HCT116 (cell line): Measurements from ENCODE around the gene ASB11. TPM values are rescaled to one million over a fixed set of nuclear protein-coding genes. Genes with fewer than 3 reads are reported as not detected.

Source experiments
- ATAC-seq: fragments of 200-7000 bp; cut with Tn5 transposase; 2 replicates; pipeline ENCODE4 v1.9.1; 2020; ENCODE audit warnings: mild to moderate bottlenecking, moderate library complexity
- BruUV-seq: library from RNA; stranded (reverse); fragments of 400-500 nt; replicated peaks from 2 replicates; lab custom pipeline; 2021; lab: Mats Ljungman, UMichigan
- CTCF ChIA-PET: fragments of 300-600 bp; sonication (Branson Sonifier 250); formaldehyde crosslinking; loops from one replicate; lab custom pipeline; 2021; ENCODE audit warnings: antibody characterized with exemption; lab: Charles Lee
- POLR2A ChIA-PET: fragments of 300-600, 350-600 bp; sonication (Branson Sonifier 250); formaldehyde crosslinking; loops from one replicate; lab custom pipeline; 2021; ENCODE audit warnings: antibody characterized with exemption; lab: Charles Lee
- RAD21 ChIA-PET, 2 experiments: fragments of 300-600 bp; sonication (Branson Sonifier 250); formaldehyde crosslinking; loops; one replicate each; lab custom pipeline; 2023; ENCODE audit warnings: low total read pairs in 2 of 2; ENCODE audit not compliant: uncharacterized antibody in 2 of 2, unreplicated experiment in 2 of 2, low non-redundant PET in 1 of 2; lab: Charles Lee
- DNase-seq: peaks from one replicate; pipeline ENCODE4 v3.0.0-alpha.2; 2010; ENCODE audit warnings: low read depth, low spot score
- H2AFZ ChIP-seq: fragments of 200-600 bp; shearing (Covaris generic), sonication (generic); 2 replicates; pipeline ENCODE4 v1.6.1; 2017; ENCODE audit warnings: low read depth, mixed run types, mixed read lengths, antibody characterized with exemption, low read length; ENCODE audit not compliant: poor library complexity, severe bottlenecking
- H3K27ac ChIP-seq: 2 replicates; pipeline ENCODE4 v1.5.1; 2012; ENCODE audit warnings: low read depth, low read length
- H3K27me3 ChIP-seq: fragments of 200-600 bp; sonication (generic); 2 replicates; pipeline ENCODE4 v1.6.1; 2016; ENCODE audit warnings: mixed run types, low read length, mixed read lengths; ENCODE audit not compliant: insufficient read depth
- H3K36me3 ChIP-seq, 2 experiments: fragments of 200-500 bp in 1 of 2; fragments of 200-600 bp in 1 of 2; sonication (Bioruptor generic) in 1 of 2; sonication (generic) in 1 of 2; 2 replicates each; pipeline versions ENCODE4 v1.5.1 to v1.6.1; 2014 to 2016; ENCODE audit warnings: low read length in 2 of 2, inconsistent platforms in 1 of 2, mixed read lengths in 1 of 2, mixed run types in 1 of 2; ENCODE audit not compliant: insufficient read depth in 2 of 2, control insufficient read depth in 1 of 2
- H3K4me1 ChIP-seq, 2 experiments: fragments of 200-600 bp in 1 of 2; sonication (generic) in 1 of 2; 2 replicates each; pipeline versions ENCODE4 v1.5.1 to v1.6.1; 2012 to 2017; ENCODE audit warnings: low read length in 2 of 2, inconsistent platforms in 1 of 2, mild to moderate bottlenecking in 1 of 2, mixed read lengths in 1 of 2, mixed run types in 1 of 2, moderate library complexity in 1 of 2; ENCODE audit not compliant: insufficient read depth in 2 of 2, control insufficient read depth in 1 of 2
- H3K4me2 ChIP-seq: fragments of 200-600 bp; sonication (generic); 2 replicates; pipeline ENCODE4 v1.6.1; 2017; ENCODE audit warnings: mixed run types, low read length, mixed read lengths
- H3K4me3 ChIP-seq, 2 experiments: fragments of 200-600 bp in 1 of 2; sonication (generic) in 1 of 2; replicated peaks in 1 of 2; 2 replicates each; pipeline ENCODE4 v1.5.1; 2011 to 2016; ENCODE audit warnings: low read length in 2 of 2, control low read depth in 1 of 2, low read depth in 1 of 2, mild to moderate bottlenecking in 1 of 2, mixed read lengths in 1 of 2, mixed run types in 1 of 2
- H3K79me2 ChIP-seq: fragments of 200-600 bp; sonication (generic); 2 replicates; pipeline ENCODE4 v1.6.1; 2017; ENCODE audit warnings: mild to moderate bottlenecking, mixed run types, low read length, moderate library complexity, mixed read lengths; ENCODE audit not compliant: insufficient read depth
- H3K9ac ChIP-seq: fragments of 200-600 bp; sonication (generic); 2 replicates; pipeline ENCODE4 v1.6.1; 2016; ENCODE audit warnings: low read length, mixed read lengths
- H3K9me2 ChIP-seq: fragments of 200-600 bp; sonication (generic), shearing (Covaris generic); 2 replicates; pipeline ENCODE4 v1.6.1; 2017; ENCODE audit warnings: mixed run types, mild to moderate bottlenecking, moderate library complexity; ENCODE audit not compliant: insufficient read depth
- H3K9me3 ChIP-seq, 2 experiments: fragments of 200-500 bp in 1 of 2; fragments of 200-600 bp in 1 of 2; sonication (Bioruptor generic) in 1 of 2; sonication (generic) in 1 of 2; 2 replicates each; pipeline ENCODE4 v1.6.1; 2014 to 2017; ENCODE audit warnings: low read length in 2 of 2, mixed read lengths in 2 of 2, inconsistent platforms in 1 of 2, low read depth in 1 of 2, mild to moderate bottlenecking in 1 of 2, mixed run types in 1 of 2, moderate library complexity in 1 of 2; ENCODE audit not compliant: control insufficient read depth in 1 of 2, insufficient read depth in 1 of 2
- H4K20me1 ChIP-seq: fragments of 200-600 bp; sonication (generic), shearing (Covaris generic); 2 replicates; pipeline ENCODE4 v1.6.1; 2017; ENCODE audit warnings: mixed run types, mild to moderate bottlenecking, moderate library complexity; ENCODE audit not compliant: insufficient read depth
- CTCF ChIP-seq, 3 experiments: fragments of 200-600 bp in 1 of 3; sonication (generic) in 1 of 3; IDR thresholded peaks in 2 of 3; conservative IDR thresholded peaks in 1 of 3; 2 replicates each; pipeline ENCODE4 v1.5.1; 2012 to 2017; ENCODE audit warnings: low read depth in 2 of 3, low read length in 2 of 3, antibody characterized with exemption in 1 of 3, borderline replicate concordance in 1 of 3, control low read depth in 1 of 3, mild to moderate bottlenecking in 1 of 3, mixed read lengths in 1 of 3, mixed run types in 1 of 3, moderate library complexity in 1 of 3; ENCODE audit not compliant: insufficient read depth in 1 of 3
- EGR1 ChIP-seq: IDR thresholded peaks from 2 replicates; pipeline ENCODE4 v1.6.1; 2012; ENCODE audit warnings: low read depth
- ELF1 ChIP-seq: IDR thresholded peaks from 2 replicates; pipeline ENCODE4 v1.6.1; 2012; ENCODE audit warnings: low read depth, borderline replicate concordance
- EZH2 ChIP-seq: fragments of 200-600 bp; sonication (generic); IDR thresholded peaks from 2 replicates; pipeline ENCODE4 v1.6.1; 2017; ENCODE audit warnings: antibody characterized with exemption, mixed run types
- EZH2phosphoT487 ChIP-seq: fragments of 200-600 bp; IDR thresholded peaks from 2 replicates; pipeline ENCODE4 v1.6.1; 2018; ENCODE audit warnings: antibody characterized with exemption, borderline replicate concordance
- JUND ChIP-seq: IDR thresholded peaks from 2 replicates; pipeline ENCODE4 v1.6.1; 2012
- MAX ChIP-seq: IDR thresholded peaks from 2 replicates; pipeline ENCODE4 v1.6.1; 2012
- POLR2AphosphoS5 ChIP-seq: IDR thresholded peaks from 2 replicates; pipeline ENCODE4 v1.6.1; 2011; ENCODE audit warnings: mild to moderate bottlenecking, low read depth, low read length, moderate library complexity
- SIN3A ChIP-seq: IDR thresholded peaks from 2 replicates; pipeline ENCODE4 v1.6.1; 2012; ENCODE audit warnings: low read depth
- SP1 ChIP-seq: IDR thresholded peaks from 2 replicates; pipeline ENCODE4 v1.6.1; 2012; ENCODE audit warnings: low read depth
- TCF7L2 ChIP-seq: IDR thresholded peaks from 2 replicates; pipeline ENCODE4 v1.7.0; 2011; ENCODE audit warnings: borderline replicate concordance, inconsistent platforms; ENCODE audit not compliant: insufficient read depth, insufficient read length; ENCODE audit errors: extremely low read depth
- YY1 ChIP-seq: IDR thresholded peaks from 2 replicates; pipeline ENCODE4 v1.6.1; 2011; ENCODE audit warnings: low read length, low read depth, moderate library complexity, mild to moderate bottlenecking; ENCODE audit not compliant: insufficient replicate concordance; ENCODE audit errors: extremely low read depth
- ZBTB33 ChIP-seq: IDR thresholded peaks from 2 replicates; pipeline ENCODE4 v1.6.1; 2011; ENCODE audit warnings: mild to moderate bottlenecking, low read length, moderate library complexity; ENCODE audit not compliant: insufficient replicate concordance; ENCODE audit errors: extremely low read depth
- ZNF274 ChIP-seq: fragments of 200-500 bp; sonication (Bioruptor generic); IDR thresholded peaks from 2 replicates; pipeline ENCODE4 v1.6.1; 2014; ENCODE audit warnings: mild to moderate bottlenecking, low read depth, low read length, inconsistent platforms
- intact Hi-C: fragments of 100-400 bp; cut with micrococcal nuclease; formaldehyde crosslinking; loops from 2 replicates; pipeline ENCODE4 v1.10.0; 2022
- total RNA-seq: library from RNA; stranded (reverse); gene quantifications from one replicate; pipeline ENCODE4 v1.2.1, GENCODE V29; 2021; ENCODE audit not compliant: unreplicated experiment

Gene ASB11
- total RNA-seq, 1 experiment from 2014 or later = not detected

DNA sequence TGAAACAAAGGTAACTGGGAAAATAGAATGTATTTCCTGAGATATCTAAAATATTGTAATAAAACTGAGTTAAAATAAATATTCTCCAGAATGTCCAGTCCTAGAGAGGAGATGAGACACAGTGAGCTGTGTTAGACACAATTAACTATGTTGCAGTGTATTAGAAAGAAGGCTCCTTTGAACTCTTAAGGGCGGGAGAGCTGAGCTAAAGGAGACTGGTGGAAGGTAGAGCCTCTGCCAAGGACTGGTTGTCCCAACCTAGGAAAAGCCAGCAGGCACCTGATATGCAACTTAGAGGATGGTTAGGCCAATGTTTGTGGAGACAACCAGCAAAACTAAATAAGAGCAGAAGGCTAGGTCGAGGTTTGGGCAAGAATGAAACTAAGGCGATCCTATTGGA is 4.3 kb downstream of the ASB11 start:
- TF ChIP-seq SIN3A (no peak), CTCF (IDR thresholded peaks at IDR 0.05 in 2 of 3, conservative IDR thresholded peaks at IDR 0.05 in 1 of 3; ENCODE audit: borderline replicate concordance in 1 of 3, insufficient read depth in 1 of 3, low read depth in 2 of 3, low read length in 2 of 3) (no peak), EGR1 (no peak)
- Histone ChIP-seq H3K27me3 (no peaks in the 10 kb centered on the region), H3K4me2 (no peak overlapping the region), H3K4me3 (no peak overlapping the region), H4K20me1 (no peaks in the 10 kb centered on the region), H2AFZ (no peak overlapping the region), H3K36me3 (no peaks in the 10 kb centered on the region), H3K9me2 (no peaks in the 10 kb centered on the region), H3K79me2 (no peaks in the 10 kb centered on the region), H3K9me3 (no peaks in the 10 kb centered on the region), H3K27ac (no peak overlapping the region), H3K9ac (no peak overlapping the region), H3K4me1 (no peaks in the 10 kb centered on the region)
- no peak for ATAC-seq
- no peak for DNase-seq
- intact Hi-C loops = no loop called here
- ChIA-PET RAD21 (no interaction called here), POLR2A (no interaction called here), CTCF (no interaction called here)
- BruUV-seq = no TSS peak

DNA sequence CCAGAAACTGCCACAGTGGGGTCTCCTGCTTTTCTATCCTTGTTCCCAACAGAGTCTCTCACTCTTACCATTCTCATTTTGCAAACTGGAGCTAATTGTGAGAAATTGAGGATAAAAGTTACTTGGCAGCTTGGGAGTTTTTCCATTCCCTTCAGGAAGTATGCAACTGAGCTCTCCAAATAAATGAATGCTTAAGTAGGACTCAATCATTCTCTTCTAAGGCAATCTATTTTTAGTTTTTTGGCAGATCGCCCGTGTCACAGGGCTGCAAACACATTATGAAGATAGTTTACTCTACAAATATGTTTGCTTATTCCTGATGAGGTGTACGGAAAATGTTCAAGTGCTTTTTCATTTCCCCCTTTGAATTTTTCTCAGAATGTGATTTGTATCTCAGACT is 5.3 kb downstream of the ASB11 start:
- Histone ChIP-seq H3K27ac (no peak overlapping the region), H3K4me2 (no peak overlapping the region), H3K4me3 (no peak overlapping the region), H2AFZ (no peak overlapping the region), H3K36me3 (no peaks in the 10 kb centered on the region), H3K27me3 (no peaks in the 10 kb centered on the region), H3K9me2 (no peaks in the 10 kb centered on the region), H3K9me3 (no peaks in the 10 kb centered on the region), H3K79me2 (no peaks in the 10 kb centered on the region), H3K9ac (no peak overlapping the region), H4K20me1 (no peaks in the 10 kb centered on the region), H3K4me1 (no peaks in the 10 kb centered on the region)
- RAD21 ChIA-PET = interaction anchor here in 1 of 2 experiments (0.8 kb wide), 1 partner anchor 10 kb away, joined by 5 read pairs; no protein-coding TSS in a partner anchor
- no TSS peak for BruUV-seq
- POLR2A ChIA-PET = no interaction called here
- DNase-seq = no peak
- TF ChIP-seq ELF1 (no peak), POLR2AphosphoS5 (no peak), JUND (no peak), YY1 (no peak), MAX (no peak), EZH2 (no peak), EZH2phosphoT487 (no peak), SP1 (no peak), ZBTB33 (no peak), ZNF274 (no peak), TCF7L2 (no peak)
- CTCF ChIA-PET = interaction anchor here (0.7 kb wide), 1 partner anchor 10 kb away, joined by 4 read pairs; no protein-coding TSS in a partner anchor
- intact Hi-C loops = no loop called here
- no peak for ATAC-seq
